ENCODE results near the gene VAV3.
"Not testable (repeated sequence)": the region's sequence is repeated elsewhere in the genome, so short reads cannot be mapped to it uniquely, and the experiment has no call there.

VAV3 gene, protein sequence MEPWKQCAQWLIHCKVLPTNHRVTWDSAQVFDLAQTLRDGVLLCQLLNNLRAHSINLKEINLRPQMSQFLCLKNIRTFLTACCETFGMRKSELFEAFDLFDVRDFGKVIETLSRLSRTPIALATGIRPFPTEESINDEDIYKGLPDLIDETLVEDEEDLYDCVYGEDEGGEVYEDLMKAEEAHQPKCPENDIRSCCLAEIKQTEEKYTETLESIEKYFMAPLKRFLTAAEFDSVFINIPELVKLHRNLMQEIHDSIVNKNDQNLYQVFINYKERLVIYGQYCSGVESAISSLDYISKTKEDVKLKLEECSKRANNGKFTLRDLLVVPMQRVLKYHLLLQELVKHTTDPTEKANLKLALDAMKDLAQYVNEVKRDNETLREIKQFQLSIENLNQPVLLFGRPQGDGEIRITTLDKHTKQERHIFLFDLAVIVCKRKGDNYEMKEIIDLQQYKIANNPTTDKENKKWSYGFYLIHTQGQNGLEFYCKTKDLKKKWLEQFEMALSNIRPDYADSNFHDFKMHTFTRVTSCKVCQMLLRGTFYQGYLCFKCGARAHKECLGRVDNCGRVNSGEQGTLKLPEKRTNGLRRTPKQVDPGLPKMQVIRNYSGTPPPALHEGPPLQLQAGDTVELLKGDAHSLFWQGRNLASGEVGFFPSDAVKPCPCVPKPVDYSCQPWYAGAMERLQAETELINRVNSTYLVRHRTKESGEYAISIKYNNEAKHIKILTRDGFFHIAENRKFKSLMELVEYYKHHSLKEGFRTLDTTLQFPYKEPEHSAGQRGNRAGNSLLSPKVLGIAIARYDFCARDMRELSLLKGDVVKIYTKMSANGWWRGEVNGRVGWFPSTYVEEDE

GRCh38 chr1:107965110-107965991 is at the start of gene VAV3:
VAV3 (minus strand) TSS chr1:107965180; CDS start chr1:107964869, 311 bp downstream.
- no peak for DNase-seq (ENCODE audit: low read depth)

DNA sequence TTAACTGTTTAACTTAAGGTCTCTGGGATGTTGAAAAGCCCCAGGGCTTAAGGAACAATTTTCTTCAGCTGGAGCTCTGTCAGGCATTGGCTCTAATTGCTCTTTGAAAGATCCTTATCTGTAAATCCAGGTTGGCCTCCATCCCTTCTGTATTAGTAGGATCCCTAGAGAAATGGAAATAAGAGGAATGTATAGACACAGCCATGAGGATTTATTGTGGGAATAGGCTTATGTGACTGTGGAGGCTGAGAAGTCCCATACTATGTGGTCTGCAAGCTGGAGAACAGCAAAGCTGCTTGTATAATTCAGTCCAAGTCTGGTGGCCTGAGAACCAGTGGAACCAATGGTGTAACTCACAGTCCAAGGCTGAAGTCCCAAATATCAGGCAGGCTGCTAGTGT is 47.6 kb upstream of the VAV3 start:
- no peak for DNase-seq (ENCODE audit: low read depth)

DNA sequence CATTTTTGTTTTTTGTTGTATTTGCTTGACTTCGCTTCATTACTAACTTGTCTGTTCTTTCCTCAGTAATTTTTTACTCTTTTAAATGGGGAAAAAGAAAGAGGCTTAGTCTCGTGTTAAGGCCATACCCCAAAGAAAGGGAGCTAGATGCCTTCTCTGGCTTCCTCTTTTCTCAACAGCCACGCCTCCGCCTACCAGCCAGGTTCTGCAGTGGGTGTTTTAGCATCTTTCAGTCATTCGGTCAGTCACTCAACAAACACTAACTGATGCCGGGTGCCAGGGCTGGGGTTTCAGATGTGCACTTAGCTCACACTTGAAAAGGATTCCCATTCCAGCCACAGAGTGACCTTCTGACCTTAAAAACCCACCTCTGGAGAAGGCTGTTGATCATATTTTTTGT is 46.3 kb upstream of the VAV3 start:
- DNase-seq (ENCODE audit: low read depth): no peak

- no peak for DNase-seq (ENCODE audit: low read depth)
These were observed 45.6 kb upstream of the VAV3 start for GRCh38 chr1:108010581-108010980.

- DNase-seq (ENCODE audit: low read depth): no peak
These were observed 44.7 kb upstream of the VAV3 start for GRCh38 chr1:108009603-108010195.

GRCh38 chr1:108007531-108007930 is 42.6 kb upstream of the VAV3 start:
- no peak for DNase-seq (ENCODE audit: low read depth)

DNA sequence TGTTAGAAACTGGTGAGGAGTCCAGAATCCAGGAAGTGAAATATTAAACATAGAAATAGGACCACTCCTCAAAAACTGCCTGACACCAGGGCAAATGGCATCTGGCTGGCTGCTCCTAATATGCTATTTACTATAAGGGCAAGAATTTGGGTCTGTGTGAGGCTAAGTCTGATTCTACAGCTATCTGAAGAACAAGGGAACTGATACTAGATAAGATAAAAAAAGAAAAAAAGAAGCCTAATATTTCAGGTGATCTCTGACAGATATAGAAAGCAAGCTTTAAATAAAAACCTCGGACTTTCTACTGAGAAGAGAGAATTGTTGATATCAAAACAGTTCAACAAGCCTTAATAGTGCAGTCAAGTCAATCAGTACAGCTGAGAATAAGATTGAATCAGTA is 42.1 kb upstream of the VAV3 start:
- DNase-seq (ENCODE audit: low read depth): no peak

GRCh38 chr1:108004919-108005318 is 39.9 kb upstream of the VAV3 start:
- DNase-seq (ENCODE audit: low read depth): not testable (repeated sequence)

GRCh38 chr1:108000620-108001111 is 35.7 kb upstream of the VAV3 start:
- DNase-seq (ENCODE audit: low read depth): peak; percentile 40

GRCh38 chr1:108000184-108000583 is 35.2 kb upstream of the VAV3 start:
- no peak for DNase-seq (ENCODE audit: low read depth)

DNA sequence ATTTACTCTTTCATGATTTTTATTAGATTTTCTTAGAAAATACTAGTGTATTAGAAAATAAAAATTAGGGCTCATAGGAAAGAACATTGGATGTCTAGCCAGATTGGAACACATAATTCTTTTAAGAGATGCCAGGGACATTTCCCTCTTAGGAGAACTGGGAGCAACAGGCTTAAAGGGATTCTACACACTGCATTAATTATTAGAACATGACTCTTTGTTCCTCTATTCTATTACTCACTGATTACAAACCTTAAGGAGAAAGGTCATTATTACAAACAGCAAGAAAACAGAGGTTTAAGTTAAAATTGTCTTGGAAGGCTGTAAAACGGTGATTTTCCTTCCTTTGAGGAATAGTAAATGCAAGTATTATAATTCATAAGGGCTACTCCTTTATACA is 32.9 kb upstream of the VAV3 start:
- no peak for DNase-seq (ENCODE audit: low read depth)

GRCh38 chr1:107993920-107994319 is 28.9 kb upstream of the VAV3 start:
- no peak for DNase-seq (ENCODE audit: low read depth)

DNA sequence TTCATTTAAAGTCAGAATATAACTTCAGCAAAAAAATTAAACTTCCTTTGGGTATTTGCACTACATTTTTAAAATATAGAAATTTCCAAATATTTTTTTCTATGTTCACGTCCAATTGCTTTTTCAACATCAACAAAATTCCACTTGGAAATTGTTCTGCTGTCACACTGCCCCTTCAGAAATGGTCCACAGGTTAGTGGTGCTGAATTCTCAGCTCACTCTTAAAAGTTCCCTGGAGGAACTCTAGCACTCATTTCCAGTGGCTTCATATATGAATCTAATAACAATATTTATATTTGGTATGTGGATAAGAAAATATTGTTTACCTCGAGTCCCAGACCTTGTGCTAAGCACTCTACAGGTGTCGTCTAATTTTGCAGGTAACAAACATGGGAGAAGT is 27.4 kb upstream of the VAV3 start:
- no peak for DNase-seq (ENCODE audit: low read depth)

GRCh38 chr1:107991371-107992066 is 26.5 kb upstream of the VAV3 start:
- no peak for DNase-seq (ENCODE audit: low read depth)

DNA sequence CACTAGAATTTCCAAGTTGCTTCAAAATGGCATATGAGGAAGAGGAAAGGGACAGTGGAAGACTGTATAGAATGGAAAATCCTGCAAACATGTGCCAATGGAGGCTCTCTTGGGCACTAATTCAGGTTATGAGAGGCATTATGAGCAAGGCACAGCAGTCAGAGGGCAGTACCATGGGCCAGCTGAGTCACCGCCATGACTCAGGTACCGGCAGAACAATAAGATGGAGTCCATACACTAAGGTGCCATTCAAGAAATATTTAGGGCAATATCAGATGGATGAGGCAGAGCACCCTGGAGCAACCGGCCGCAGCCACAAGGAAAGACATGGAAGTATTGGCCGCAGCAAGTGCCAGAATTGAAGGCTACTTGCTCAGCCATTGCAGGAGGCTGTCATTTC is 25.6 kb upstream of the VAV3 start:
- DNase-seq (ENCODE audit: low read depth): no peak

GRCh38 chr1:107981277-107981676 is 16.3 kb upstream of the VAV3 start:
- DNase-seq (ENCODE audit: low read depth): no peak

GRCh38 chr1:107979926-107980325 is 14.9 kb upstream of the VAV3 start:
- DNase-seq (ENCODE audit: low read depth): no peak

DNA sequence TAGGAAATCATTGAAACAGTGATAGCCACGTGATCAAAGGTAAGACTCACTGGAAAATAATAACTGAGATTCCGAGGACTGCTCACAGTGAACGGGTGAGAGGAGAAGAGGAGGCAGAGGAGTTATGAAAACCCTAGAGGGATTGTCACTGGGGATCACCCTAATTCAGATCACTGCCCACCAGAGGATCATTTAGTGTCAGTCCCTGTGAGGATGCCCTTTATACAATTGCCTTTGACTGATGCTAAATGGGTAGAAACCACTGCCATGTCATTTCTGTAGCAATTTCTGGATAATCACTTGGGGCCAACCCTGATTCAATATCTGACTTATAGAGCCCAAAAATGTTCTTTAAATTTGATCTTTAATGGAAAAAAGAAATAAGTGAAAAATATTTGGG is 14.1 kb upstream of the VAV3 start:
- DNase-seq (ENCODE audit: low read depth): no peak

DNA sequence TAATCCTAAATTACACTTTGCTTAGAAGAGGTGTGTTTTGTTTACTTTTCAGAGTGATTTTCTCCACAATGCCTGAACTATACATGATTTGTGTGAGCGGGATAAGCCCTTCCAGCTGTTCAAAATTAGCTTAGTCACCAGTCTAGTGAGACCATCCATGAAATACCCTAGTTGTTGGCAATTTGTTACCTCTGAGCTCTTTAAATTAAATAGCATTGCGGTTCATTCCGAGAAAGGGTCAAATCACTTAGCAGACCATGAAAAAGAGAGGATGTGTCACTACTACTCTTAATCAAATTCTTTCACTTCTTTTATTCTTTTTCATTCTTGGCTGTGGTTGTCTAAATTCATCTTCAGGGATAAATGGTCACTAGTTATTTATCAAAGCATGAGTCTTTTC is 11.9 kb upstream of the VAV3 start:
- no peak for DNase-seq (ENCODE audit: low read depth)

GRCh38 chr1:107976431-107976830 is 11.5 kb upstream of the VAV3 start:
- DNase-seq (ENCODE audit: low read depth): no peak

GRCh38 chr1:107975851-107976250 is 10.9 kb upstream of the VAV3 start:
- DNase-seq (ENCODE audit: low read depth): no peak
